Neural cell (in vitro differentiated cells): ENCODE results near the gene ARID4A. TPM values are rescaled to one million over a fixed set of nuclear protein-coding genes. Genes with fewer than 3 reads are reported as not detected.

Experiments
- H2AFZ ChIP-seq: fragments of 200-600, 300-800 bp; sonication (generic), shearing (Covaris generic); 2 replicates; pipeline ENCODE4 v1.6.0; 2014; ENCODE audit warnings: low read depth, mild to moderate bottlenecking, antibody characterized with exemption, low read length, moderate library complexity
- H3F3A ChIP-seq: fragments of 200-600 bp; shearing (Covaris generic); 2 replicates; pipeline ENCODE4 v1.6.1; 2016; ENCODE audit warnings: mild to moderate bottlenecking, moderate library complexity, mixed read lengths, antibody characterized with exemption, low read length; ENCODE audit not compliant: insufficient read depth, poor library complexity, severe bottlenecking
- H3K27ac ChIP-seq: fragments of 200-600, 300-800 bp; sonication (generic), shearing (Covaris generic); 2 replicates; pipeline ENCODE4 v1.5.1; 2014; ENCODE audit warnings: mild to moderate bottlenecking, low read length, moderate library complexity
- H3K27me3 ChIP-seq: fragments of 300-800, 200-600 bp; sonication (generic), shearing (Covaris generic); 2 replicates; pipeline ENCODE4 v1.6.0; 2014; ENCODE audit warnings: mild to moderate bottlenecking, low read depth, low read length, moderate library complexity; ENCODE audit not compliant: insufficient read depth
- H3K36me3 ChIP-seq: fragments of 300-800, 200-600 bp; sonication (generic), shearing (Covaris generic); 2 replicates; pipeline ENCODE4 v1.5.1; 2014; ENCODE audit warnings: mild to moderate bottlenecking, antibody characterized with exemption, low read length, moderate library complexity; ENCODE audit not compliant: insufficient read depth
- H3K4me2 ChIP-seq: fragments of 300-800, 200-600 bp; sonication (generic), shearing (Covaris generic); 2 replicates; pipeline ENCODE4 v1.6.0; 2014; ENCODE audit warnings: mild to moderate bottlenecking, low read length
- H3K4me3 ChIP-seq: fragments of 300-800, 200-600 bp; sonication (generic), shearing (Covaris generic); 2 replicates; pipeline ENCODE4 v1.5.1; 2014; ENCODE audit warnings: mild to moderate bottlenecking, low read length, moderate library complexity
- H3K79me2 ChIP-seq: fragments of 200-600 bp; shearing (Covaris generic); replicated peaks from 2 replicates; pipeline ENCODE4 v1.6.0; 2014; ENCODE audit warnings: mild to moderate bottlenecking, low read length, moderate library complexity; ENCODE audit not compliant: insufficient read depth
- H3K9ac ChIP-seq: fragments of 300-800, 200-600 bp; sonication (generic), shearing (Covaris generic); 2 replicates; pipeline ENCODE4 v1.6.1; 2016; ENCODE audit warnings: mild to moderate bottlenecking, low read length, mixed read lengths
- H3K9me2 ChIP-seq: fragments of 200-600 bp; shearing (Covaris generic); 2 replicates; pipeline ENCODE4 v1.6.1; 2016; ENCODE audit warnings: mild to moderate bottlenecking, low read length, mixed read lengths; ENCODE audit not compliant: insufficient read depth
- H3K9me3 ChIP-seq: fragments of 200-600, 300-800 bp; sonication (generic), shearing (Covaris generic); 2 replicates; pipeline ENCODE4 v1.6.1; 2016; ENCODE audit warnings: mild to moderate bottlenecking, mixed run types, low read length, moderate library complexity, mixed read lengths
- H4K20me1 ChIP-seq: fragments of 200-600 bp; shearing (Covaris generic); 2 replicates; pipeline ENCODE4 v1.6.1; 2016; ENCODE audit warnings: mild to moderate bottlenecking, mixed run types; ENCODE audit not compliant: insufficient read depth
- CTCF ChIP-seq: fragments of 450-650 bp; IDR thresholded peaks from 2 replicates; pipeline ENCODE4 v1.5.1; 2014; ENCODE audit warnings: antibody characterized with exemption, mild to moderate bottlenecking, moderate library complexity; ENCODE audit not compliant: poor library complexity, severe bottlenecking
- EP300 ChIP-seq: fragments of 450-650 bp; conservative IDR thresholded peaks from 2 replicates; pipeline ENCODE4 v1.6.1; 2014; ENCODE audit warnings: antibody characterized with exemption, mild to moderate bottlenecking, moderate library complexity; ENCODE audit not compliant: poor library complexity, severe bottlenecking
- EZH2 ChIP-seq: fragments of 200-600, 300-800 bp; shearing (Covaris generic), sonication (generic); IDR thresholded peaks from 2 replicates; pipeline ENCODE4 v1.6.1; 2014; ENCODE audit warnings: antibody characterized with exemption, low read length, borderline replicate concordance, mild to moderate bottlenecking; ENCODE audit not compliant: insufficient read depth, poor library complexity, severe bottlenecking
- MXI1 ChIP-seq: fragments of 450-650 bp; conservative IDR thresholded peaks from 2 replicates; pipeline ENCODE4 v1.6.1; 2014; ENCODE audit warnings: antibody characterized with exemption, mild to moderate bottlenecking; ENCODE audit not compliant: poor library complexity, severe bottlenecking
- POLR2AphosphoS5 ChIP-seq: IDR thresholded peaks from 2 replicates; pipeline ENCODE4 v1.6.1; 2012
- RAD21 ChIP-seq: fragments of 450-650 bp; conservative IDR thresholded peaks from 2 replicates; pipeline ENCODE4 v1.6.1; 2014; ENCODE audit warnings: antibody characterized with exemption, mild to moderate bottlenecking, moderate library complexity
- REST ChIP-seq: IDR thresholded peaks from 2 replicates; pipeline ENCODE4 v1.6.1; 2012; ENCODE audit warnings: borderline replicate concordance
- SMC3 ChIP-seq: fragments of 450-650 bp; conservative IDR thresholded peaks from 2 replicates; pipeline ENCODE4 v1.6.1; 2014; ENCODE audit warnings: antibody characterized with exemption, mild to moderate bottlenecking, moderate library complexity; ENCODE audit not compliant: poor library complexity
- TAF1 ChIP-seq: IDR thresholded peaks from 2 replicates; pipeline ENCODE4 v1.6.1; 2012; ENCODE audit warnings: low read depth
- polyA plus RNA-seq: library from polyadenylated mRNA; depleted of rRNA; stranded (reverse); fragments of >200 nt; gene quantifications from 2 replicates; pipeline ENCODE4 v1.2.3, GENCODE V29; 2014

Gene ARID4A
- polyA plus RNA-seq, 1 donor from 2014 or later = 38.5 TPM

GRCh38 chr14:58390830-58391229, 92.5 kb downstream of the ARID4A start:
- Histone ChIP-seq H3K9ac (no peak overlapping the region), H3K79me2 (no peaks in the 10 kb centered on the region), H3K9me2 (no peaks in the 10 kb centered on the region), H3K27ac (no peak overlapping the region), H2AFZ (no peak overlapping the region), H3K36me3 (no peaks in the 10 kb centered on the region), H3K4me2 (no peak overlapping the region), H3F3A (no peaks in the 10 kb centered on the region), H4K20me1 (no peaks in the 10 kb centered on the region), H3K27me3 (no peaks in the 10 kb centered on the region), H3K9me3 (no peaks in the 10 kb centered on the region), H3K4me3 (no peak overlapping the region)
- no peak for TF ChIP-seq MXI1

GRCh38 chr14:58395562-58395811, 97.1 kb downstream of the ARID4A start:
- no peak overlapping the region for H2AFZ ChIP-seq
- H3K36me3 ChIP-seq = no peaks in the 10 kb centered on the region
- H3K27ac ChIP-seq = no peak overlapping the region
- no peaks in the 10 kb centered on the region for H4K20me1 ChIP-seq
- no peaks in the 10 kb centered on the region for H3K9me2 ChIP-seq
- no peaks in the 10 kb centered on the region for H3K27me3 ChIP-seq
- no peaks in the 10 kb centered on the region for H3K9me3 ChIP-seq
- peak overlapping the region; percentile 51 for H3K4me3 ChIP-seq
- H3F3A ChIP-seq = no peaks in the 10 kb centered on the region
- no peaks in the 10 kb centered on the region for H3K79me2 ChIP-seq
- no peak overlapping the region for H3K4me2 ChIP-seq
- no peak for TF ChIP-seq MXI1
- no peak for TF ChIP-seq RAD21
- no peak for TF ChIP-seq EZH2
- no peak for TF ChIP-seq TAF1
- no peak for TF ChIP-seq SMC3
- TF ChIP-seq POLR2AphosphoS5 = no peak
- no peak for TF ChIP-seq CTCF
- TF ChIP-seq REST = no peak
- no peak for TF ChIP-seq EP300
- H3K9ac ChIP-seq = no peak overlapping the region
